Endometrial microvascular endothelial cells (primary cell): ENCODE measurements around the gene TRIM6. TPM values are rescaled to one million over a fixed set of nuclear protein-coding genes. Genes with fewer than 3 reads are reported as not detected.
"Not testable (repeated sequence)": the region's sequence is repeated elsewhere in the genome, so short reads cannot be mapped to it uniquely, and the experiment has no call there.

Experiments
- in situ Hi-C: cut with HindIII; loops from 2 replicates; pipeline ENCODE4 v1.10.0; 2017; ENCODE audit warnings: low sequenced_read_pairs, low pct_unique_long_range_greater_than_20kb; ENCODE audit errors: inconsistent ontology term
- total RNA-seq: library from RNA; depleted of rRNA; stranded (reverse); fragments of >200 nt; gene quantifications from one replicate; pipeline ENCODE4 v1.2.3, GENCODE V29; 2015; ENCODE audit errors: inconsistent ontology term

The TRIM6 gene, protein sequence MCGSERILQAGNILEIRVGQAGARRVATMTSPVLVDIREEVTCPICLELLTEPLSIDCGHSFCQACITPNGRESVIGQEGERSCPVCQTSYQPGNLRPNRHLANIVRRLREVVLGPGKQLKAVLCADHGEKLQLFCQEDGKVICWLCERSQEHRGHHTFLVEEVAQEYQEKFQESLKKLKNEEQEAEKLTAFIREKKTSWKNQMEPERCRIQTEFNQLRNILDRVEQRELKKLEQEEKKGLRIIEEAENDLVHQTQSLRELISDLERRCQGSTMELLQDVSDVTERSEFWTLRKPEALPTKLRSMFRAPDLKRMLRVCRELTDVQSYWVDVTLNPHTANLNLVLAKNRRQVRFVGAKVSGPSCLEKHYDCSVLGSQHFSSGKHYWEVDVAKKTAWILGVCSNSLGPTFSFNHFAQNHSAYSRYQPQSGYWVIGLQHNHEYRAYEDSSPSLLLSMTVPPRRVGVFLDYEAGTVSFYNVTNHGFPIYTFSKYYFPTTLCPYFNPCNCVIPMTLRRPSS
- 9.7 TPM for total RNA-seq

- in situ Hi-C loops, result no loop called here
These were observed at the start of gene TRIM6 for GRCh38 chr11:5596607-5597201. Gene TRIM6, plus strand, starts transcription at chr11:5596637. Its CDS starts 261 bp downstream, at chr11:5596898.

- in situ Hi-C loops, result no loop called here
These were observed 48.5 kb upstream of the TRIM6 start for GRCh38 chr11:5547982-5548381.

GRCh38 chr11:5548440-5548839, 48.0 kb upstream of the TRIM6 start, which contains the start of gene OR52H1:
Gene OR52H1, minus strand, starts transcription at chr11:5548540. Its CDS starts 3,035 bp downstream, at chr11:5545505.
- in situ Hi-C loops, result no loop called here

- in situ Hi-C loops, result no loop called here
These were observed 45.9 kb upstream of the TRIM6 start for GRCh38 chr11:5550440-5551095.

DNA sequence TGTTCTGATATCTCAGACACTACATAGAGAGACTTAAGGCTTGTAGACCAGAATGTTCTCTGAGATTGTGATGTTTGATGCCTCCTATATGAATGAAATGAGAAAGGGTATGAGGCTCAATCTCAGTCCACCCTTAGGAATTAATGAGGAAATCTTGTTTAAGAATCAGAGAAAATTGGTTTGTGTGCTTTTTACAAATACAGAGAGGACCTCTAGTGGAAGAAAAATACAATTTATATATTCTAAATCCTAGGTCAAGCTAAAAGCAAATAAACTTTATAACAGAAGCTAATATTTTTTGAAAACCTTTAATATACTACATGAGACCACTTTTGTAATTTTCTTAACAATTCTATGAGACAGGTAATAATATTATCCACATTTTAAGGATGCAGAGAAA, 43.1 kb upstream of the TRIM6 start:
- in situ Hi-C loops, result no loop called here

DNA sequence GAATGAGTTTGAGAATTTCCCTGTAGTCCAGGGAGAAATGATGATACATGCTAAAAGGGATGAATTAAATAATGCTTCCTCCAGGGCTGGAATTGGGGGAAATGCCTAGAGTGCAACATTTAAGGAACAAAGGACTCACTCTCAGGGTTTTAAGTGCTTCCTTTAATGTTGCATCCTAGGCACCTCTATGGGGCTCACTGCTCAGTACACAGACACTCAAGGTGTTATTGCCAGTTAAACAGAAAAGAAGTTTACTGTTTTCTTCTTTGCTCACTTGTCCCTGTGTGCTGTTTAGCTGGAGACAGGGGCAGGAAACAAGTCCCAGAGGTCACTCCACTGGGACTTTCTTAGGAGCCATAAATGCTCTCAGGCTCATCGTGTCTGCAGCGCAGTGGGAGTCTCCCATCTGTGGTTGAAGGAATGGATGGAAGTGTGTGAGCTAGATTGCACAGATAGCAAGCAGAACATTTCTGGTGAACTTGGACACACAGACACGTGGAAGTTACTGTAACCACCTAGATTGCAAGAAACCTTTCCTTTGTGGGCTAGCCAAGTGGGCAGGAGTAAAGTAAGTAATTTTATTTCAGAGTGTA, 39.7 kb upstream of the TRIM6 start:
- in situ Hi-C loops, result no loop called here

DNA sequence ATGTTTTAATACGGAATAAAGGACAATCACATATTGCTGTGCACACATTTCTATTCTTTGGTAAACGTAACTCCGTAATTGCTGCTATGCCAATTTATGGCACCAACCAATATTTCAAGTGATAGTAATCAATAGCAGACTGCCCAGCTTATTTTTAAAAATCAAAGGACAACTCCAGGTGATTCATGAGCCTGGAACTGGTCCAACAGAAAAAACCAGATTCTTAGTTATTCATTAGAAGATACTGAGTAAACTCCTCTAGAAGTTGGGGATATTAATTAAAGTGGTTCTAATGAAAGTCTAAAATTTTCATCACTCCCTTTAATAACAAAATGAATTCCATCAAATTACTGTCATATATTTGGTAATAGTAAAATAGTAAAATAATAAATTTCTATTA, 38.7 kb upstream of the TRIM6 start:
- in situ Hi-C loops, result no loop called here

GRCh38 chr11:5564259-5565019, 32.0 kb upstream of the TRIM6 start:
- in situ Hi-C loops, result no loop called here

GRCh38 chr11:5574654-5575053, 21.8 kb upstream of the TRIM6 start:
- in situ Hi-C loops, result no loop called here

DNA sequence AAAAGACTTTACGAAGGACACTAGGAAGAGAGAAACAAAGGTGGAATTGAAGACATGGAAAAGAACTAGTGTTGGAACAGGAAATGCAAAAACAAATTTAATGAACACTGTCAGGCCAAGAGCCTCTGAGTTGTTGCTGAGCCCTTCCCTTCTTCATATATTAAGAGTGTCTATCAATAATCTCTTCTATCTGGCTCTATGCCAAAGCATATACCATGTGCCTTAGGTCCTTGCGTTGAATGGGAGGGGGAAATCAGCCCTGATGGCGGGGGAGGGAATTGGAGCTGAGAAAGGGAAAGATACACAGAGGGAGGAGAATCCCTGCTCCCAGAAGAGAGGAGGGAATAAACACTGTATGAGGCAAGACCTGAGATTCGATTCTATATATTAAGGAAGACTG, 21.3 kb upstream of the TRIM6 start:
- in situ Hi-C loops, result no loop called here

DNA sequence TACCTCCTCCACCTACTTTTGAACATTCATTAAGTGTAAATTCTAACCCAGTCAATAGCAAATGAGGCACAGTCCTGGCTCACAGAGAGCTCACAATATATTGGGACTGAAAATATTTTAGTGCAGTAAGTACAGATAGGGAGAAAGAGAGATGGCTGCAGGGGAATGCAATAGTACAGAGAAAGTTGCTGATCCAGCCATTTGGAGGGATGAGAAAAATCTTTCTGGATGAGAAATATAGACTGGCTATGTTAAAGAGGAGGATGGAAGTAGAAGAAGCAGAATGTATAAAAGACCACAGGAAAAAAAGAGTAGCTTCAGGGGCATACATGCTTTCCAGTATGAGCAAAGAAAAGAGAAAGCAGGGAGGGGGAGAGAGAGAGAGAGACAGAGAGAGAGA, 19.3 kb upstream of the TRIM6 start:
- in situ Hi-C loops, result no loop called here

GRCh38 chr11:5580577-5580976, 15.9 kb upstream of the TRIM6 start, which contains the start of gene OR52B6:
Gene OR52B6, plus strand, starts transcription at chr11:5580877. Its CDS starts 0 bp downstream, at chr11:5580877.
- in situ Hi-C loops, result no loop called here

GRCh38 chr11:5581014-5581413, 15.4 kb upstream of the TRIM6 start:
- in situ Hi-C loops, result no loop called here

DNA sequence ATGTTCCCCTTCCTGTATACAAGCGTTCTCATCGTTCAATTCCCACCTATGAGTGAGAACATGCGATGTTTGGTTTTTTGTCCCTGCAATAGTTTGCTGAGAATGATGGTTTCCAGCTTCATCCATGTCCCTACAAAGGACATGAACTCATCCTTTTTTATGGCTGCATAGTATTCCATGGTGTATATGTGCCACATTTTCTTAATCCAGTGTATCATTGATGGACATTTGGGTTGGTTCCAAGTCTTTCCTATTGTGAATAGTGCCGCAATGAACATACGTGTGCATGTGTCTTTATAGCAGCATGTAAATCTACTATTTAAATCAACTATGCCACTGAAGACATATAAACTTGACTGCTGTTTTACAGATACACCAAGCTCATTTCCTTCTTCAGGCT, 12.0 kb upstream of the TRIM6 start:
- in situ Hi-C loops, result not testable (repeated sequence)

DNA sequence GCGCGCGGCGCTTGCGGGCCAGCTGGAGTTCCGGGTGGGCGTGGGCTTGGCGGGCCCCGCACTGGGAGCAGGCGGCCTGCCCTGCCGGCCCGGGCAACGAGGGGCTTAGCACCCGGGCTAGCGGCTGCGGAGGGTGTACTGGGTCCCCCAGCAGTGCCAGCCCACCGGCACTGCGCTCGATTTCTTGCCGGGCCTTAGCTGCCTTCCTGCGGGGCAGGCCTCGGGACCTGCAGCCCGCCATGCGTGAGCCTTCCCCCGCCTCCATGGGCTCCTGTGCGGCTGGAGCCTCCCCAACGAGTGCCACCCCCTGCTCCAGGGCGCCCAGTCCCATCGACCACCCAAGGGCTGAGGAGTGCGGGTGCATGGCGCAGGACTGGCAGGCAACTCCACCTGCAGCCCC, 6.5 kb upstream of the TRIM6 start:
- in situ Hi-C loops, result not testable (repeated sequence)

GRCh38 chr11:5591613-5592012, 4.8 kb upstream of the TRIM6 start:
- in situ Hi-C loops, result no loop called here

GRCh38 chr11:5592615-5593014, 3.8 kb upstream of the TRIM6 start:
- in situ Hi-C loops, result no loop called here

GRCh38 chr11:5593146-5593545, 3.3 kb upstream of the TRIM6 start:
- in situ Hi-C loops, result no loop called here

DNA sequence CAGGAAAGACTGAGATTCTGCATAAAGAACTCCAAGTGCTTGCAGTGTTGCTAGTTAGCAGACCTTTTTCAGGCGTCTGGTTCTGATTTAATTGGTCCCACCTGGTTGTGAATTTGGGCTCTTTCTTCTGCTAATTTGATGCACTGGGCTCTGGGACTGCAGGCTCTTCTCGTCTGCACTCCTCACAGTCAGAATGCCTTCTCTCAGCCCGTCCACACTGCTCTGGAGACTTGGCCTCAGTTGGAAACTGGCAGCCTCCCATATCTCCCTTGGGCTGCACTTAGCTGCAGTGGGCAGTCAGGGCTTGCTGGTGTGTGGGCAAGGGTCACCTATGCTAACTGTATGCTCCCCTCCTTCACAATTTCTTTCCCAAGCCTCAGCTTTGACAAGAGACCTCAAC, 1.5 kb downstream of the TRIM6 start:
- in situ Hi-C loops, result no loop called here
